ENCODE measurements around the gene DHRS13.
A peak's percentile ranks its signal among the peaks of the same experiment; 100 is the strongest.

DHRS13 gene

DNA sequence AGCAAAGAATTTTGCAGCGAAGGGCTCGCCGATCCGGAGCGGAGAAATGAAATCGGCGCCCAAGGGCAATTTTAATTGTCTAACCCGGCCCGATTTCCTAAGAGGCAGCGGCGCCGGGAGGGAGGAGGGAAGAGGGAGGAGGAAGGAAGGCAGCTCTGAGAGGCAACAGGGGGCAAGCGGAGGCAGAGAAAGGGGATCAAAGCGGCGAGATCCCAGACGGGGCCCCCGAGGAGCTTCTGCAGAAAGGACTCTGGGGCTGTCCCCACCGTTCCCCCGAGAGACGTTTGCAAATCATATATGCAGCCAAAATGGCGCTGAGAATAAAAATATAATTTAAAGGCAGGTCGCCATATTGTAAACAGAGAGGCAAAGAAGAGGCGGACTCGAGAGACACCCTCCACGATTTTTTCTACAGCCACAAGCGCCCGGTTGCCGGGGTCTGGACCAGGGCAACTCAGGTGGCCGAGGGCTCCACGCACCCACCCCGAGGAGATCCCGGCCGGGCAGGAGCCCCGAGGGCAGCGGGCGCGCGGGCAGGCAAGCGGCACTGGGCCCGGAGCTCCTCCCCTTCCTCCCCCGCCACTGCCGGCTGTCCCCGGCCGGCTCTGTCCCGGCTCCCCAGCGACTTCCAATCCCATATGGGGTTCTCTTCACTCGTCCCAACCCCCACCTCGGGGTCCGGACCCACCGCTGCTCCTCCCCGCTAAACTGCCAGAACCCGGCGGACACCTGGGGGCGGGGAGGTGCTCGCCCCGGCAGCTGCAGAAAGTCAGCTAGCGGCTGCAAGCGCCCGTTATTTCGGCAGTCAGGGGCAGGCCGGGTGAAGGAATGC is 46.5 kb upstream of the DHRS13 start:
- TF ChIP-seq, protein P1, sequence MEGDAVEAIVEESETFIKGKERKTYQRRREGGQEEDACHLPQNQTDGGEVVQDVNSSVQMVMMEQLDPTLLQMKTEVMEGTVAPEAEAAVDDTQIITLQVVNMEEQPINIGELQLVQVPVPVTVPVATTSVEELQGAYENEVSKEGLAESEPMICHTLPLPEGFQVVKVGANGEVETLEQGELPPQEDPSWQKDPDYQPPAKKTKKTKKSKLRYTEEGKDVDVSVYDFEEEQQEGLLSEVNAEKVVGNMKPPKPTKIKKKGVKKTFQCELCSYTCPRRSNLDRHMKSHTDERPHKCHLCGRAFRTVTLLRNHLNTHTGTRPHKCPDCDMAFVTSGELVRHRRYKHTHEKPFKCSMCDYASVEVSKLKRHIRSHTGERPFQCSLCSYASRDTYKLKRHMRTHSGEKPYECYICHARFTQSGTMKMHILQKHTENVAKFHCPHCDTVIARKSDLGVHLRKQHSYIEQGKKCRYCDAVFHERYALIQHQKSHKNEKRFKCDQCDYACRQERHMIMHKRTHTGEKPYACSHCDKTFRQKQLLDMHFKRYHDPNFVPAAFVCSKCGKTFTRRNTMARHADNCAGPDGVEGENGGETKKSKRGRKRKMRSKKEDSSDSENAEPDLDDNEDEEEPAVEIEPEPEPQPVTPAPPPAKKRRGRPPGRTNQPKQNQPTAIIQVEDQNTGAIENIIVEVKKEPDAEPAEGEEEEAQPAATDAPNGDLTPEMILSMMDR (IDR thresholded peaks at IDR 0.05; ENCODE audit: insufficient read depth, low read depth, low read length, missing control alignments) = no peak
- peak; percentile 68 for DNase-seq (ENCODE audit: low read depth)
- H3K4me3 ChIP-seq (ENCODE audit: low read length) = peak overlapping the region; percentile 86

- DNase-seq (ENCODE audit: low read depth) = no peak
- peak overlapping the region; percentile 86 for H3K4me3 ChIP-seq (ENCODE audit: low read length)
- TF ChIP-seq, protein P1 (IDR thresholded peaks at IDR 0.05; ENCODE audit: insufficient read depth, low read depth, low read length, missing control alignments) = no peak
Measured at GRCh38 chr17:28948873-28949184, 46.0 kb upstream of the DHRS13 start.

DNA sequence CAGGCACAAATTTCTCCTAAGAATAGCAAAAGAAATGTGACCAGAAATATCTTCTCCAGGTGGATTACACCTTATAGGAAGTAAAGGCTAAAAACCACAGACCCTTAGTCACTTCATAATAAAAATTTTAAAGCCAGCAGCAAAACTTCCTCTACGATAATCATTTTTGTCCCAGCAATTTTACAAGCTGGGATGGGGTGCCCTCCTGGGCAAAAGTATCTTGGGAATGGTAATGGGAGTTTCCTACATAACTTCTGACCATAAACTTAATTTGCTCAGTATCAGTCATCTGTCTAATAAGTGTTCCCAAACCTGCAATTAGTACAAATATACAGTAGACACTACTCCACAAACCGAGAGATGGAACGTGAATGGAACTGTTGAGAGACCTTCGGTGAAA is 45.5 kb upstream of the DHRS13 start:
- DNase-seq (ENCODE audit: low read depth) = no peak
- TF ChIP-seq, protein P1 (IDR thresholded peaks at IDR 0.05; ENCODE audit: insufficient read depth, low read depth, low read length, missing control alignments) = no peak
- peak overlapping the region; percentile 86 for H3K4me3 ChIP-seq (ENCODE audit: low read length)

DNA sequence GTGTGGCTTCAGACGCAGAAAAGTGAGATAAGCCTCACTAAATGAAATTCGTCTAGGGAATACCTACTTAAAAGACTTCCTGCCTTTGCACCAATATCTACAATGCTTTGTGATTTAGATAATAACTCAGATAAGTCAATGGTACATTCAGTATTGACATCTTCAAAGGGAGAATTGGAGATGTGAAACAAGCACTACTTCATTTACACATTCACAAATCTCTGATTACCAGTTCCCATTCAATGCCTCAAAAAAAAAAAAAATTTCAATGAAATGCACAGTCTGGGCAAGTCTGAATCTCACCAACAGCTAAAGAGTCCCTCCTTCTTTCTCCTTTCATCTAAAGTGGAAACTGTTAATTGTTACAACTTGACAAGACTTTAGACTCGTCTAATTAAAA is 44.8 kb upstream of the DHRS13 start:
- TF ChIP-seq, protein P1 (IDR thresholded peaks at IDR 0.05; ENCODE audit: insufficient read depth, low read depth, low read length, missing control alignments) = no peak
- H3K4me3 ChIP-seq (ENCODE audit: low read length) = no peak overlapping the region
- DNase-seq (ENCODE audit: low read depth) = no peak

DNA sequence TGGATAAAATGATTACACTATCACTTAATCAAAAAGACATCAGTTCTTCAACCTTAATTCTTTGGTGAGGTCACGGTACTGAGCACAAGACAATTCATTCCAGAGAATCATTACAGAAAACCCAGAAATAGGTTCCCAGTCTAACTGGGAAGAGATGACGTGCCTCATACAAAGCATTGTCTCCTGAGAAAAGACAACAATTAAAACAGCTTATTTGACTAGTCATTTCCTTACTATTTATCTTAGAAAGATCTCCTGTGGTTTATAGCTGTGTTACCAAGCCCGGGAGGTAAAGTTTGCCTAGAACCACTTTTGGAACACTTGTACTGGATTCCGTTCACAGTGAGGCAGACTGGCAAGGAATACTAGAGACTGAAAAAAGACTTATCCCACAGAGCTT is 43.4 kb upstream of the DHRS13 start:
- peak; percentile 45 for DNase-seq (ENCODE audit: low read depth)
- TF ChIP-seq, protein P1 (IDR thresholded peaks at IDR 0.05; ENCODE audit: insufficient read depth, low read depth, low read length, missing control alignments) = no peak
- H3K4me3 ChIP-seq (ENCODE audit: low read length) = no peak overlapping the region

GRCh38 chr17:28944862-28945741 is 42.2 kb upstream of the DHRS13 start:
- H3K4me3 ChIP-seq (ENCODE audit: low read length) = no peak overlapping the region
- TF ChIP-seq, protein P1 (IDR thresholded peaks at IDR 0.05; ENCODE audit: insufficient read depth, low read depth, low read length, missing control alignments) = no peak
- peak; percentile 32 for DNase-seq (ENCODE audit: low read depth)
